HepG2 (cell line): ENCODE measurements around the gene H6PD. TPM values are rescaled to one million over a fixed set of nuclear protein-coding genes. Genes with fewer than 3 reads are reported as not detected.
A peak's percentile ranks its signal among the peaks of the same experiment; 100 is the strongest.

Experiments used
- CEBPB ChIP-seq: IDR thresholded peaks from 2 replicates; pipeline ENCODE4 v1.6.1; 2011; ENCODE audit warnings: low read depth, low read length, improper control_type of control experiment, borderline replicate concordance
- CHD4 ChIP-seq: fragments of 200-600 bp; sonication (generic); IDR thresholded peaks from 2 replicates; pipeline ENCODE4 v1.7.0; 2017; ENCODE audit warnings: mild to moderate bottlenecking, low read length, borderline replicate concordance
- HNF1A ChIP-seq, 2 experiments: sonication (generic) in 1 of 2; formaldehyde crosslinking in 1 of 2; IDR thresholded peaks; 2 replicates each; pipeline versions ENCODE4 v1.4.0 to v1.6.1; 2016 to 2020; ENCODE audit warnings: borderline replicate concordance in 1 of 2, low read depth in 1 of 2, mild to moderate bottlenecking in 1 of 2, missing genetic modification reagents in 1 of 2
- KLF6 ChIP-seq: IDR thresholded peaks from 2 replicates; pipeline ENCODE4 v1.8.0; 2016; ENCODE audit warnings: missing biosample characterization, missing genetic modification reagents
- NR2C2 ChIP-seq: sonication (generic); formaldehyde crosslinking; IDR thresholded peaks from 2 replicates; pipeline ENCODE4 v1.4.0; 2020; ENCODE audit warnings: missing genetic modification reagents, mild to moderate bottlenecking, moderate library complexity, borderline replicate concordance
- PHF5A ChIP-seq: IDR thresholded peaks from one replicate; pipeline ENCODE4 v1.6.1; 2018; ENCODE audit warnings: low read depth, missing genetic modification reagents; ENCODE audit not compliant: unreplicated experiment
- PRDM15 ChIP-seq: sonication (generic); formaldehyde crosslinking; IDR thresholded peaks from 2 replicates; pipeline ENCODE4 v1.4.0; 2020; ENCODE audit warnings: missing genetic modification reagents
- REPIN1 ChIP-seq: sonication (generic); formaldehyde crosslinking; IDR thresholded peaks from 2 replicates; pipeline ENCODE4 v1.8.0; 2022; ENCODE audit warnings: missing genetic modification reagents, low read depth, mild to moderate bottlenecking, borderline replicate concordance
- SKIL ChIP-seq: sonication (generic); formaldehyde crosslinking; IDR thresholded peaks from 2 replicates; pipeline ENCODE4 v1.8.0; 2022; ENCODE audit warnings: missing genetic modification reagents, mild to moderate bottlenecking, moderate library complexity, borderline replicate concordance
- SP1 ChIP-seq, 2 experiments: fragments of 450-650 bp in 1 of 2; sonication (generic) in 1 of 2; formaldehyde crosslinking in 1 of 2; IDR thresholded peaks; 2 replicates each; pipeline versions ENCODE4 v1.4.0 to v1.6.1; 2016 to 2020; ENCODE audit warnings: missing genetic modification reagents in 1 of 2
- U2AF1 ChIP-seq: fragments of 200-400 bp; formaldehyde crosslinking; optimal IDR thresholded peaks from 2 replicates; pipeline ENCODE3; 2017; ENCODE audit warnings: mild to moderate bottlenecking, low read depth, low read length
- WIZ ChIP-seq: sonication (generic); formaldehyde crosslinking; IDR thresholded peaks from 2 replicates; pipeline ENCODE4 v1.5.1; 2020; ENCODE audit warnings: mild to moderate bottlenecking, missing genetic modification reagents
- ZKSCAN5 ChIP-seq: sonication (generic); formaldehyde crosslinking; IDR thresholded peaks from 2 replicates; pipeline ENCODE4 v1.5.1; 2020; ENCODE audit warnings: mild to moderate bottlenecking, missing genetic modification reagents
- ZNF121 ChIP-seq: sonication (generic); formaldehyde crosslinking; IDR thresholded peaks from 2 replicates; pipeline ENCODE4 v1.5.0; 2020; ENCODE audit warnings: mild to moderate bottlenecking, missing genetic modification reagents
- ZNF160 ChIP-seq: sonication (generic); formaldehyde crosslinking; IDR thresholded peaks from 2 replicates; pipeline ENCODE4 v1.8.0; 2022; ENCODE audit warnings: mild to moderate bottlenecking, inconsistent platforms, missing genetic modification reagents
- ZNF326 ChIP-seq: sonication (generic); formaldehyde crosslinking; IDR thresholded peaks from 2 replicates; pipeline ENCODE4 v1.4.0; 2020; ENCODE audit warnings: missing genetic modification reagents, borderline replicate concordance
- ZNF841 ChIP-seq: sonication (generic); formaldehyde crosslinking; IDR thresholded peaks from 2 replicates; pipeline ENCODE4 v1.8.1; 2023; ENCODE audit warnings: missing genetic modification reagents, borderline replicate concordance
- polyA plus RNA-seq, 8 experiments: library from polyadenylated mRNA; depleted of rRNA in 3 of 8; stranded (reverse) in 7 of 8; unstranded in 1 of 8; fragments of >200 nt; fragmentation: Illumina TruSeq in 4 of 8; extraction: Trizol in 4 of 8; gene quantifications; 2 replicates each; pipeline versions ENCODE4 v1.2.1 to v1.2.3, GENCODE V29; 2011 to 2016; ENCODE audit warnings: low read depth in 4 of 8, missing spikeins in 1 of 8, mixed read lengths in 1 of 8; ENCODE audit not compliant: insufficient read depth in 1 of 8
- total RNA-seq, 5 experiments: library from RNA; depleted of rRNA; stranded (reverse); fragments of >200 nt; fragmentation: Illumina TruSeq; extraction: Trizol; gene quantifications; 2 replicates each; pipeline ENCODE4 v1.2.3, GENCODE V29; 2016; ENCODE audit warnings: low read depth in 1 of 5

Gene H6PD
- total and polyA plus RNA-seq, 2 of the 13 experiments (the other 11 are each of a cell fraction or from before 2014, with no cell fraction given) = 9.3 to 14.1 TPM

DNA sequence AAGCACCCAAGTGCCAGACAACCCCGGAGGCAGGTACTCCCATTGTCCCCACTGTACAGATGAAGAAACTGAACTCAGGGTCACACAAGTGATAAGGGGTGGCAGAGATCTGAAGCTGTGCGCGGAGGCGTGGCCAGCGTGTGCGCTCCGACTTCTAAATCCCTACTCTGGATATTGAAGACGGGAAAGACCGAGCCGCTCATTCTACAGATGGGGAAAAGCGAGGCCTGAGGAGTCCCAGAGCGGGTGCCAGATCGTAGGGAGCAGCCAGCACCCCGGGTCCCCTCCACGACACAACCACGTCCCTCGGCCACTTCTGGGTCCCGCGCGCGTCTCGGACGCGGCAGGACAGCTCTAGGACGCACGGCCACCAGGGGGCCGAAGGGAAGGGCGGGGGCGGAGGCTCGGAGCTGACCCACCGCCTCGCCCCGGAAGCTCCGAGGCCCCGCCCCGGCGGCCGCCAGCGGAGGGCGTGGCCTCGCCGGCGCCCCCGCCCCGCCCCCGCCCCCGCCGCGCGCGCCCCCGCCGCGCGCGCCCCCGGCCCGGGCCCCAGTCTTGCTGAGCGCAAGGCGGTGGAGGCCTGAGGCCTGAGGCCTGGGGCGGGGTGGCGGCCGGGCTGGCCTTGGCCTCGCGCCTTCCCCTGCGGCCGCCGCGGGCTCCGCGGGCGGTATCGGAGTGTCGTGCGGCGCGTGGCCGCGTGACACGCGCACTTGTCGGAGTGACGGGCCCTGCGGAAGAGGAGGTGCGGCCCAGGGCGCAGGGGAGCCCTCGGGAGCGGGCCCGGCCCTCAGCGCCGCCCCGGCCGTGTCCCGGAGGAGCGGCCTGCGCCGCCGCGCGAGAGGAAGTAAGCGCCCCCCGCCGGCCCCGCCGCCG lies at the start of gene H6PD (continued):
- TF ChIP-seq SKIL (CRISPR knock-in tag) = 0 out of 2 replicates have a peak, but pooled peaks have one; percentile 52
- TF ChIP-seq CHD4 = peak; percentile 83; the same call in 1 of the 2 replicates
- peak; percentile 85 for TF ChIP-seq PHF5A
- no peak for TF ChIP-seq HNF1A (IDR thresholded peaks at IDR 0.05; ENCODE audit: low read depth)
- peak; percentile 6; the same call in 1 of the 2 replicates for TF ChIP-seq HNF1A (CRISPR knock-in tag; IDR thresholded peaks at IDR 0.05; ENCODE audit: borderline replicate concordance)
- 0 out of 2 replicates have a peak, but pooled peaks have one; percentile 32 for TF ChIP-seq REPIN1 (CRISPR knock-in tag)
- TF ChIP-seq SP1 (IDR thresholded peaks at IDR 0.05) = no peak
- peak; percentile 81 for TF ChIP-seq SP1 (CRISPR knock-in tag; IDR thresholded peaks at IDR 0.05)
- TF ChIP-seq WIZ = no peak
- TF ChIP-seq CEBPB = no peak
- TF ChIP-seq ZNF326 (CRISPR knock-in tag) = no peak
- TF ChIP-seq U2AF1 = no peak
- TF ChIP-seq KLF6 = 0 out of 2 replicates have a peak, but pooled peaks have one; percentile 37
- peak; percentile 46; the same call in 1 of the 2 replicates for TF ChIP-seq NR2C2 (CRISPR knock-in tag)
- TF ChIP-seq ZNF121 (CRISPR knock-in tag) = peak; percentile 37; the same call in 1 of the 2 replicates
- peak; percentile 40; the same call in 1 of the 2 replicates for TF ChIP-seq PRDM15 (CRISPR knock-in tag)
- peak; percentile 56 for TF ChIP-seq ZNF160
- TF ChIP-seq ZNF841 (CRISPR knock-in tag) = peak; percentile 81; the same call in 1 of the 2 replicates
- TF ChIP-seq ZKSCAN5 (CRISPR knock-in tag) = no peak
